Measurements from ENCODE around the gene FOXA2.

Gene FOXA2

GRCh38 chr20:22584522-22584921 is at the start of gene FOXA2:
TSS of gene FOXA2 (minus strand) at chr20:22584572. CDS start at chr20:22584278, 294 bp downstream.
- Mint-ChIP-seq H3K36me3 (no peaks in the 10 kb centered on the region), H3K4me1 (ENCODE audit: low read depth) (peaks cover 4% of the 10 kb centered on the region), H3K27me3 (peaks cover 43% of the 10 kb centered on the region), H3K27ac (no peak within 1 kb of the TSS), H3K4me3 (no peak within 1 kb of the TSS), H3K9me3 (ENCODE audit: low read depth) (no peaks in the 10 kb centered on the region)

GRCh38 chr20:22630701-22631100 is 46.3 kb upstream of the FOXA2 start:
- Mint-ChIP-seq H3K4me3 (no peak overlapping the region), H3K36me3 (no peaks in the 10 kb centered on the region), H3K9me3 (ENCODE audit: low read depth) (no peaks in the 10 kb centered on the region), H3K4me1 (ENCODE audit: low read depth) (no peaks in the 10 kb centered on the region), H3K27ac (no peak overlapping the region), H3K27me3 (no peaks in the 10 kb centered on the region)

GRCh38 chr20:22629927-22630326 is 45.6 kb upstream of the FOXA2 start:
- H3K9me3 Mint-ChIP-seq (ENCODE audit: low read depth), result no peaks in the 10 kb centered on the region
- no peaks in the 10 kb centered on the region for H3K4me1 Mint-ChIP-seq (ENCODE audit: low read depth)
- no peaks in the 10 kb centered on the region for H3K36me3 Mint-ChIP-seq
- H3K27me3 Mint-ChIP-seq, result no peaks in the 10 kb centered on the region
- H3K4me3 Mint-ChIP-seq, result no peak overlapping the region
- no peak overlapping the region for H3K27ac Mint-ChIP-seq

- no peak overlapping the region for H3K27ac Mint-ChIP-seq
- H3K4me3 Mint-ChIP-seq, result no peak overlapping the region
- no peaks in the 10 kb centered on the region for H3K27me3 Mint-ChIP-seq
- H3K9me3 Mint-ChIP-seq (ENCODE audit: low read depth), result no peaks in the 10 kb centered on the region
- H3K4me1 Mint-ChIP-seq (ENCODE audit: low read depth), result no peaks in the 10 kb centered on the region
- no peaks in the 10 kb centered on the region for H3K36me3 Mint-ChIP-seq
These were observed 45.1 kb upstream of the FOXA2 start for GRCh38 chr20:22629447-22629846.

- H3K27ac Mint-ChIP-seq, result no peak overlapping the region
- H3K9me3 Mint-ChIP-seq (ENCODE audit: low read depth), result no peaks in the 10 kb centered on the region
- H3K27me3 Mint-ChIP-seq, result no peaks in the 10 kb centered on the region
- H3K4me3 Mint-ChIP-seq, result no peak overlapping the region
- H3K36me3 Mint-ChIP-seq, result no peaks in the 10 kb centered on the region
- no peaks in the 10 kb centered on the region for H3K4me1 Mint-ChIP-seq (ENCODE audit: low read depth)
These were observed 42.1 kb upstream of the FOXA2 start for GRCh38 chr20:22626496-22626895.

GRCh38 chr20:22623211-22623610 is 38.8 kb upstream of the FOXA2 start:
- Mint-ChIP-seq H3K4me3 (no peak overlapping the region), H3K36me3 (no peaks in the 10 kb centered on the region), H3K27ac (no peak overlapping the region), H3K4me1 (ENCODE audit: low read depth) (no peaks in the 10 kb centered on the region), H3K9me3 (ENCODE audit: low read depth) (no peaks in the 10 kb centered on the region), H3K27me3 (no peaks in the 10 kb centered on the region)

GRCh38 chr20:22620342-22620741 is 36.0 kb upstream of the FOXA2 start:
- no peak overlapping the region for H3K27ac Mint-ChIP-seq
- H3K27me3 Mint-ChIP-seq, result peaks cover 2% of the 10 kb centered on the region
- no peaks in the 10 kb centered on the region for H3K36me3 Mint-ChIP-seq
- no peaks in the 10 kb centered on the region for H3K4me1 Mint-ChIP-seq (ENCODE audit: low read depth)
- H3K4me3 Mint-ChIP-seq, result no peak overlapping the region
- H3K9me3 Mint-ChIP-seq (ENCODE audit: low read depth), result no peaks in the 10 kb centered on the region

- no peaks in the 10 kb centered on the region for H3K9me3 Mint-ChIP-seq (ENCODE audit: low read depth)
- no peaks in the 10 kb centered on the region for H3K4me1 Mint-ChIP-seq (ENCODE audit: low read depth)
- peaks cover 2% of the 10 kb centered on the region for H3K27me3 Mint-ChIP-seq
- H3K27ac Mint-ChIP-seq, result no peak overlapping the region
- no peak overlapping the region for H3K4me3 Mint-ChIP-seq
- H3K36me3 Mint-ChIP-seq, result no peaks in the 10 kb centered on the region
These were observed 35.4 kb upstream of the FOXA2 start for GRCh38 chr20:22619806-22620205.

GRCh38 chr20:22619272-22619671 is 34.9 kb upstream of the FOXA2 start:
- Mint-ChIP-seq H3K36me3 (no peaks in the 10 kb centered on the region), H3K27ac (no peak overlapping the region), H3K27me3 (peaks cover 2% of the 10 kb centered on the region), H3K4me1 (ENCODE audit: low read depth) (no peaks in the 10 kb centered on the region), H3K4me3 (no peak overlapping the region), H3K9me3 (ENCODE audit: low read depth) (no peaks in the 10 kb centered on the region)

- Mint-ChIP-seq H3K9me3 (ENCODE audit: low read depth) (no peaks in the 10 kb centered on the region), H3K4me3 (no peak overlapping the region), H3K4me1 (ENCODE audit: low read depth) (no peaks in the 10 kb centered on the region), H3K27ac (no peak overlapping the region), H3K27me3 (peaks cover 2% of the 10 kb centered on the region), H3K36me3 (no peaks in the 10 kb centered on the region)
These were observed 32.8 kb upstream of the FOXA2 start for GRCh38 chr20:22617160-22617559.

- Mint-ChIP-seq H3K36me3 (no peaks in the 10 kb centered on the region), H3K4me3 (no peak overlapping the region), H3K27me3 (peaks cover 2% of the 10 kb centered on the region), H3K27ac (no peak overlapping the region), H3K9me3 (ENCODE audit: low read depth) (no peaks in the 10 kb centered on the region), H3K4me1 (ENCODE audit: low read depth) (no peaks in the 10 kb centered on the region)
These were observed 32.2 kb upstream of the FOXA2 start for GRCh38 chr20:22616551-22616950.

GRCh38 chr20:22615425-22615824 is 31.1 kb upstream of the FOXA2 start:
- no peaks in the 10 kb centered on the region for H3K4me1 Mint-ChIP-seq (ENCODE audit: low read depth)
- H3K4me3 Mint-ChIP-seq, result no peak overlapping the region
- no peak overlapping the region for H3K27ac Mint-ChIP-seq
- no peaks in the 10 kb centered on the region for H3K9me3 Mint-ChIP-seq (ENCODE audit: low read depth)
- H3K27me3 Mint-ChIP-seq, result peaks cover 2% of the 10 kb centered on the region
- no peaks in the 10 kb centered on the region for H3K36me3 Mint-ChIP-seq

- Mint-ChIP-seq H3K4me3 (no peak overlapping the region), H3K9me3 (ENCODE audit: low read depth) (peaks cover 4% of the 10 kb centered on the region), H3K36me3 (no peaks in the 10 kb centered on the region), H3K27me3 (peaks cover 2% of the 10 kb centered on the region), H3K4me1 (ENCODE audit: low read depth) (no peaks in the 10 kb centered on the region), H3K27ac (no peak overlapping the region)
These were observed 27.3 kb upstream of the FOXA2 start for GRCh38 chr20:22611636-22612035.

- Mint-ChIP-seq H3K9me3 (ENCODE audit: low read depth) (peaks cover 4% of the 10 kb centered on the region), H3K4me1 (ENCODE audit: low read depth) (no peaks in the 10 kb centered on the region), H3K4me3 (no peak overlapping the region), H3K36me3 (no peaks in the 10 kb centered on the region), H3K27ac (no peak overlapping the region), H3K27me3 (peaks cover 1% of the 10 kb centered on the region)
These were observed 23.3 kb upstream of the FOXA2 start for GRCh38 chr20:22607695-22608094.

GRCh38 chr20:22604815-22605214 is 20.4 kb upstream of the FOXA2 start:
- Mint-ChIP-seq H3K4me1 (ENCODE audit: low read depth) (no peaks in the 10 kb centered on the region), H3K4me3 (no peak overlapping the region), H3K9me3 (ENCODE audit: low read depth) (no peaks in the 10 kb centered on the region), H3K27ac (no peak overlapping the region), H3K27me3 (peaks cover 3% of the 10 kb centered on the region), H3K36me3 (no peaks in the 10 kb centered on the region)

- Mint-ChIP-seq H3K9me3 (ENCODE audit: low read depth) (no peaks in the 10 kb centered on the region), H3K4me3 (no peak overlapping the region), H3K4me1 (ENCODE audit: low read depth) (no peaks in the 10 kb centered on the region), H3K27ac (no peak overlapping the region), H3K36me3 (no peaks in the 10 kb centered on the region), H3K27me3 (peaks cover 3% of the 10 kb centered on the region)
These were observed 17.2 kb upstream of the FOXA2 start for GRCh38 chr20:22601361-22602141.
